ENCODE results near the gene CGRRF1.

Gene CGRRF1

GRCh38 chr14:54498579-54498978, 11.1 kb upstream of the CGRRF1 start:
- TF ChIP-seq, protein P1, sequence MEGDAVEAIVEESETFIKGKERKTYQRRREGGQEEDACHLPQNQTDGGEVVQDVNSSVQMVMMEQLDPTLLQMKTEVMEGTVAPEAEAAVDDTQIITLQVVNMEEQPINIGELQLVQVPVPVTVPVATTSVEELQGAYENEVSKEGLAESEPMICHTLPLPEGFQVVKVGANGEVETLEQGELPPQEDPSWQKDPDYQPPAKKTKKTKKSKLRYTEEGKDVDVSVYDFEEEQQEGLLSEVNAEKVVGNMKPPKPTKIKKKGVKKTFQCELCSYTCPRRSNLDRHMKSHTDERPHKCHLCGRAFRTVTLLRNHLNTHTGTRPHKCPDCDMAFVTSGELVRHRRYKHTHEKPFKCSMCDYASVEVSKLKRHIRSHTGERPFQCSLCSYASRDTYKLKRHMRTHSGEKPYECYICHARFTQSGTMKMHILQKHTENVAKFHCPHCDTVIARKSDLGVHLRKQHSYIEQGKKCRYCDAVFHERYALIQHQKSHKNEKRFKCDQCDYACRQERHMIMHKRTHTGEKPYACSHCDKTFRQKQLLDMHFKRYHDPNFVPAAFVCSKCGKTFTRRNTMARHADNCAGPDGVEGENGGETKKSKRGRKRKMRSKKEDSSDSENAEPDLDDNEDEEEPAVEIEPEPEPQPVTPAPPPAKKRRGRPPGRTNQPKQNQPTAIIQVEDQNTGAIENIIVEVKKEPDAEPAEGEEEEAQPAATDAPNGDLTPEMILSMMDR (IDR thresholded peaks at IDR 0.05; ENCODE audit: low read depth, low read length, missing control alignments): no peak
- H3K4me3 ChIP-seq (ENCODE audit: low read depth, low read length): no peak overlapping the region
- no peak for DNase-seq (ENCODE audit: low read depth)

DNA sequence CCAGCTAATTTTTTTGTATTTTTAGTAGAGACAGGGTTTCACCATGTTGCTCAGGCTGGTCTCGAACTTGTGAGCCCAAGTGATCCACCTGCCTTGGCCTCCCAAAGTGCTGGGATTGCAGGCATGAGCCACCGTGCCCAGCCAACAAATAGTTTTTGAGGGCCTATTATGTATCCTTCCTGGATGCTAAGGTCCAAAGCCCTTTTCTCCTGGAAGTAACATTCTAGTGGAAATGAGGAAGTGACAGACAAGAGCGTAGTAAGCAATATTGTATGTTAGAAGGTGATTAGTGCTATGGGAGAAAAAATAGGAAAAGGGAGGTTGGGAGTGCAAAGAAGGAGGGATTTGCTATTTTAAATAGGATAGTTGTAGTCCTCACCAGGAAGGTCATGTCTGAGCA, 9.0 kb upstream of the CGRRF1 start:
- DNase-seq (ENCODE audit: low read depth): no peak
- H3K4me3 ChIP-seq (ENCODE audit: low read depth, low read length): no peak overlapping the region
- TF ChIP-seq, protein P1 (IDR thresholded peaks at IDR 0.05; ENCODE audit: low read depth, low read length, missing control alignments): no peak

DNA sequence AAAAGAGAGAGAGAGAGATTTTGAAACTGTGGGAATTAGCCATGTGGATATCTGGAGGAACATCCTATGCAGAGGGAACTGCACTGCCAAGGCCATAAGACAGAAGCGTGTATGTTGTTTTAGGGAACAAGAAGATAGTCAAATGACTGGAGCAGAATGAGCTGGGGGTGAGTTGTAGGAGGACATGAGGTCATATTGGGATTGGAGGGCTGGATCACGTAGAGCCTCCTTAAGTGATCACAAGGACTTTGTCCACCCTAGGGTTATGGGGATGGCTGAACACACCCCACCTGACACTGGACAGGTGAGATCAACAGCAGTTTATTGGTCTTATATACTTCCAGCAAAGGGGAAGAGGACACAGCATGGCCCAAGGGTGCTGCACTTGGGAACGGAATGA, 8.2 kb upstream of the CGRRF1 start:
- H3K4me3 ChIP-seq (ENCODE audit: low read depth, low read length): no peak overlapping the region
- TF ChIP-seq, protein P1 (IDR thresholded peaks at IDR 0.05; ENCODE audit: low read depth, low read length, missing control alignments): no peak
- DNase-seq (ENCODE audit: low read depth): no peak

DNA sequence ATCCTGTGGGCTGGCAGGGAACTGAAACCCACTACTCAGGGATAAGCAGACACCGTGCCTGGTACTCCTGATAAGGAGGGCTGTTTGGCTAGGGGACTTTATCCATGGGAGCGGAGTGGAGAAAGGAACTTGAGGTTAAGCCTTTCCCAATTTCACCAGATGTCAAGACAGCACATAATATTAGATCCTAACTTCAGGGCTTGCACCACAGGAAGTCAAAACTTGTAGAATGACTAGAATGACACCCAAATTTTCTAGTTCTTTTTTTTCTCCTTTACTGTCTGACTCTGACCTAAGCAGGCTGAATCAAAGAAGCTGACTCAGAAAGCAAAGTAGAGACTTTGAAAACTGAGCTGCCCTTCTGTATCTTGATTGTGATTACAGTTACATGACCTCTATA, 7.1 kb upstream of the CGRRF1 start:
- no peak overlapping the region for H3K4me3 ChIP-seq (ENCODE audit: low read depth, low read length)
- DNase-seq (ENCODE audit: low read depth): no peak
- TF ChIP-seq, protein P1 (IDR thresholded peaks at IDR 0.05; ENCODE audit: low read depth, low read length, missing control alignments): no peak

DNA sequence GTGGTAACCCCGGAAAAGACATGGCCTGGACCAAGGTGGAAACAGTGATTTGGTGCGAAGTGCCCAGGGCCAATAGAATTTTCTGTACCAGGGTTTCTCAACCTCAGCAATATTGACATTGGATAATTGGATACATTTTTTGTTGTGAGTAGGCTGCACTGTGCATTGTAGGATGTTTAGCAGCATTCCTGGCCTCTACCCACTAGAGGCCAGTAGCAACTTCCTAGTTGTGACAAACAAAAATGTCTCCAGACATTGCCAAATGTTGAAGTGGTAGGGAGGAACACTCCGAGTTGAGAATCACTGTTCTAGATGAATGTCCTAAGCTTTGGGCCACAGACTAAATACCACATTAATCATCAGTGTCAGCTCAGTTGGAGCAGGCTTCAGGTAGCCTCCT, 6.2 kb upstream of the CGRRF1 start:
- no peak for DNase-seq (ENCODE audit: low read depth)
- H3K4me3 ChIP-seq (ENCODE audit: low read depth, low read length): no peak overlapping the region
- TF ChIP-seq, protein P1 (IDR thresholded peaks at IDR 0.05; ENCODE audit: low read depth, low read length, missing control alignments): peak; percentile 49

- H3K4me3 ChIP-seq (ENCODE audit: low read depth, low read length): no peak overlapping the region
- DNase-seq (ENCODE audit: low read depth): no peak
- TF ChIP-seq, protein P1 (IDR thresholded peaks at IDR 0.05; ENCODE audit: low read depth, low read length, missing control alignments): no peak
Measured at GRCh38 chr14:54512393-54512792, 2.7 kb downstream of the CGRRF1 start.

DNA sequence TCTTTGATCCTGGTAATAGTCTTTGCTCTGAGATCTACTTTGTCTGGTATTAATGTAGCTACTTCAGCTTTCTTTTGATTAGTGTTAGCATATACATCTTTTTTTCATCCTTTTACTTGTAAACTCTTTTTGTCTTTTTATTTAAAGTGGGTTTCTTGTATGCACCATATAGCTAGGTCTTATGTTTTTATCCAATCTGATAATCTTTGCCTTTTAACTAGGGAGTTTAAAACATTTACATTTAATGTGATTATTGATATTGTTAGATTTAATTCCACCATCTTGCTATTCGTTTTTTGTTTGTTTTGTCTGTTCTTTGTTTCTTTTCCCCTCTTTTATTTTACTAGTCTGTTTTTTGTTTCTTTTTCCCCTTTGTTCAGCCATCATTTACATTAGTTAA, 6.0 kb downstream of the CGRRF1 start:
- H3K4me3 ChIP-seq (ENCODE audit: low read depth, low read length): no peak overlapping the region
- TF ChIP-seq, protein P1 (IDR thresholded peaks at IDR 0.05; ENCODE audit: low read depth, low read length, missing control alignments): no peak
- no peak for DNase-seq (ENCODE audit: low read depth)
